Neural cell (in vitro differentiated cells): ENCODE measurements around the gene MYORG. TPM values are rescaled to one million over a fixed set of nuclear protein-coding genes. Genes with fewer than 3 reads are reported as not detected.

Experiments
- H2AFZ ChIP-seq: fragments of 200-600, 300-800 bp; sonication (generic), shearing (Covaris generic); 2 replicates; pipeline ENCODE4 v1.6.0; 2014; ENCODE audit warnings: low read depth, mild to moderate bottlenecking, antibody characterized with exemption, low read length, moderate library complexity
- H3F3A ChIP-seq: fragments of 200-600 bp; shearing (Covaris generic); 2 replicates; pipeline ENCODE4 v1.6.1; 2016; ENCODE audit warnings: mild to moderate bottlenecking, moderate library complexity, mixed read lengths, antibody characterized with exemption, low read length; ENCODE audit not compliant: insufficient read depth, poor library complexity, severe bottlenecking
- H3K27ac ChIP-seq: fragments of 200-600, 300-800 bp; sonication (generic), shearing (Covaris generic); 2 replicates; pipeline ENCODE4 v1.5.1; 2014; ENCODE audit warnings: mild to moderate bottlenecking, low read length, moderate library complexity
- H3K27me3 ChIP-seq: fragments of 300-800, 200-600 bp; sonication (generic), shearing (Covaris generic); 2 replicates; pipeline ENCODE4 v1.6.0; 2014; ENCODE audit warnings: mild to moderate bottlenecking, low read depth, low read length, moderate library complexity; ENCODE audit not compliant: insufficient read depth
- H3K36me3 ChIP-seq: fragments of 300-800, 200-600 bp; sonication (generic), shearing (Covaris generic); 2 replicates; pipeline ENCODE4 v1.5.1; 2014; ENCODE audit warnings: mild to moderate bottlenecking, antibody characterized with exemption, low read length, moderate library complexity; ENCODE audit not compliant: insufficient read depth
- H3K4me2 ChIP-seq: fragments of 300-800, 200-600 bp; sonication (generic), shearing (Covaris generic); 2 replicates; pipeline ENCODE4 v1.6.0; 2014; ENCODE audit warnings: mild to moderate bottlenecking, low read length
- H3K4me3 ChIP-seq: fragments of 300-800, 200-600 bp; sonication (generic), shearing (Covaris generic); 2 replicates; pipeline ENCODE4 v1.5.1; 2014; ENCODE audit warnings: mild to moderate bottlenecking, low read length, moderate library complexity
- H3K79me2 ChIP-seq: fragments of 200-600 bp; shearing (Covaris generic); replicated peaks from 2 replicates; pipeline ENCODE4 v1.6.0; 2014; ENCODE audit warnings: mild to moderate bottlenecking, low read length, moderate library complexity; ENCODE audit not compliant: insufficient read depth
- H3K9ac ChIP-seq: fragments of 300-800, 200-600 bp; sonication (generic), shearing (Covaris generic); 2 replicates; pipeline ENCODE4 v1.6.1; 2016; ENCODE audit warnings: mild to moderate bottlenecking, low read length, mixed read lengths
- H3K9me2 ChIP-seq: fragments of 200-600 bp; shearing (Covaris generic); 2 replicates; pipeline ENCODE4 v1.6.1; 2016; ENCODE audit warnings: mild to moderate bottlenecking, low read length, mixed read lengths; ENCODE audit not compliant: insufficient read depth
- H3K9me3 ChIP-seq: fragments of 200-600, 300-800 bp; sonication (generic), shearing (Covaris generic); 2 replicates; pipeline ENCODE4 v1.6.1; 2016; ENCODE audit warnings: mild to moderate bottlenecking, mixed run types, low read length, moderate library complexity, mixed read lengths
- H4K20me1 ChIP-seq: fragments of 200-600 bp; shearing (Covaris generic); 2 replicates; pipeline ENCODE4 v1.6.1; 2016; ENCODE audit warnings: mild to moderate bottlenecking, mixed run types; ENCODE audit not compliant: insufficient read depth
- EP300 ChIP-seq: fragments of 450-650 bp; conservative IDR thresholded peaks from 2 replicates; pipeline ENCODE4 v1.6.1; 2014; ENCODE audit warnings: antibody characterized with exemption, mild to moderate bottlenecking, moderate library complexity; ENCODE audit not compliant: poor library complexity, severe bottlenecking
- EZH2 ChIP-seq: fragments of 200-600, 300-800 bp; shearing (Covaris generic), sonication (generic); IDR thresholded peaks from 2 replicates; pipeline ENCODE4 v1.6.1; 2014; ENCODE audit warnings: antibody characterized with exemption, low read length, borderline replicate concordance, mild to moderate bottlenecking; ENCODE audit not compliant: insufficient read depth, poor library complexity, severe bottlenecking
- MXI1 ChIP-seq: fragments of 450-650 bp; conservative IDR thresholded peaks from 2 replicates; pipeline ENCODE4 v1.6.1; 2014; ENCODE audit warnings: antibody characterized with exemption, mild to moderate bottlenecking; ENCODE audit not compliant: poor library complexity, severe bottlenecking
- POLR2AphosphoS5 ChIP-seq: IDR thresholded peaks from 2 replicates; pipeline ENCODE4 v1.6.1; 2012
- RAD21 ChIP-seq: fragments of 450-650 bp; conservative IDR thresholded peaks from 2 replicates; pipeline ENCODE4 v1.6.1; 2014; ENCODE audit warnings: antibody characterized with exemption, mild to moderate bottlenecking, moderate library complexity
- SMC3 ChIP-seq: fragments of 450-650 bp; conservative IDR thresholded peaks from 2 replicates; pipeline ENCODE4 v1.6.1; 2014; ENCODE audit warnings: antibody characterized with exemption, mild to moderate bottlenecking, moderate library complexity; ENCODE audit not compliant: poor library complexity
- TAF1 ChIP-seq: IDR thresholded peaks from 2 replicates; pipeline ENCODE4 v1.6.1; 2012; ENCODE audit warnings: low read depth
- polyA plus RNA-seq: library from polyadenylated mRNA; depleted of rRNA; stranded (reverse); fragments of >200 nt; gene quantifications from 2 replicates; pipeline ENCODE4 v1.2.3, GENCODE V29; 2014
- TF ChIP-seq, protein P1 (sequence below): IDR thresholded peaks from 2 replicates; pipeline ENCODE4 v1.6.1; 2012; ENCODE audit warnings: borderline replicate concordance

Gene MYORG
- polyA plus RNA-seq, 1 donor from 2014 or later = 0.58 TPM

DNA sequence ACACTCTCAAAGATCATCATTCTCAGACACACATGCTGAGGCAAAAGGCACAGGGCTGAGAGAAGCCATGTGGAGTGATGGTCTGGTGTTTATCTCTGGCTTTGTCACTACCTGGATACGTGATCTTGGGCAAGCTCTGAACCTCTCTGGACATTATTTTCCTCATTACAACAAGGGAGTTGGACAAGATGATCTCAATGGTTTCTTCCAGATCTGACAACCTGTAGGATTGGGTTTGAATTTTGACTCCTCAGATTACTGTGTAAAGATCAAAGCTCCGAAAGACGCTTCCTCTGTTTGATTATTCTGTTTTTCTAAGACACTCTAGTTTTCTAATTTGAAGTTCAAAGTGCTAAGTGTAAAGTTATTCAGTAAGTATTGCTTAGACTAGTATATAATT is 27.4 kb downstream of the MYORG start:
- Histone ChIP-seq H3K4me3 (no peak overlapping the region), H3K9ac (no peak overlapping the region), H3K4me2 (no peak overlapping the region), H3K79me2 (no peaks in the 10 kb centered on the region), H3K27ac (no peak overlapping the region), H3F3A (no peaks in the 10 kb centered on the region), H3K36me3 (no peaks in the 10 kb centered on the region), H3K9me2 (no peaks in the 10 kb centered on the region), H3K9me3 (no peaks in the 10 kb centered on the region), H4K20me1 (no peaks in the 10 kb centered on the region), H3K27me3 (no peaks in the 10 kb centered on the region), H2AFZ (no peak overlapping the region)
- no peak for TF ChIP-seq RAD21

DNA sequence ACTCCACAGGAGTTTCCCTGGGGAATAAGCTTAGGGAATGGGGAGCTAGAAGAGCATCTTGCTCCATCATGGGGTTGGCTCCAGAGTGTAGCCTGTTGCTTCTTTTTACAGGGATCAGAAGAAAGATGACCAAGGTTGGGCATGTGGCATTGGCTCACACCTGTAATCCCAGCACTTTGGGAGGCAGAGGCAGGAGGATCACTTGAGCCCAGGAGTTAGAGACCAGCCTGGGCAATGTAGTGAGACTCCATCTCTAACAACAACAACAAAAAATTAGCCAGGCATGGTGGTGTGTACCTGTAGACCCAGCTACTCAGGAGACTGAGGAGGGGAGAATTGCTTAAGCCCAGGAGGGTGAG is 28.9 kb downstream of the MYORG start:
- TF ChIP-seq EZH2 = no peak
- no peaks in the 10 kb centered on the region for H3K27me3 ChIP-seq
- no peak overlapping the region for H3K9ac ChIP-seq
- no peaks in the 10 kb centered on the region for H3K9me2 ChIP-seq
- no peak overlapping the region for H3K4me3 ChIP-seq
- no peak overlapping the region for H3K27ac ChIP-seq
- no peaks in the 10 kb centered on the region for H3K9me3 ChIP-seq
- no peaks in the 10 kb centered on the region for H3F3A ChIP-seq
- no peak overlapping the region for H2AFZ ChIP-seq
- no peaks in the 10 kb centered on the region for H3K79me2 ChIP-seq
- no peaks in the 10 kb centered on the region for H3K36me3 ChIP-seq
- no peak overlapping the region for H3K4me2 ChIP-seq
- no peaks in the 10 kb centered on the region for H4K20me1 ChIP-seq

DNA sequence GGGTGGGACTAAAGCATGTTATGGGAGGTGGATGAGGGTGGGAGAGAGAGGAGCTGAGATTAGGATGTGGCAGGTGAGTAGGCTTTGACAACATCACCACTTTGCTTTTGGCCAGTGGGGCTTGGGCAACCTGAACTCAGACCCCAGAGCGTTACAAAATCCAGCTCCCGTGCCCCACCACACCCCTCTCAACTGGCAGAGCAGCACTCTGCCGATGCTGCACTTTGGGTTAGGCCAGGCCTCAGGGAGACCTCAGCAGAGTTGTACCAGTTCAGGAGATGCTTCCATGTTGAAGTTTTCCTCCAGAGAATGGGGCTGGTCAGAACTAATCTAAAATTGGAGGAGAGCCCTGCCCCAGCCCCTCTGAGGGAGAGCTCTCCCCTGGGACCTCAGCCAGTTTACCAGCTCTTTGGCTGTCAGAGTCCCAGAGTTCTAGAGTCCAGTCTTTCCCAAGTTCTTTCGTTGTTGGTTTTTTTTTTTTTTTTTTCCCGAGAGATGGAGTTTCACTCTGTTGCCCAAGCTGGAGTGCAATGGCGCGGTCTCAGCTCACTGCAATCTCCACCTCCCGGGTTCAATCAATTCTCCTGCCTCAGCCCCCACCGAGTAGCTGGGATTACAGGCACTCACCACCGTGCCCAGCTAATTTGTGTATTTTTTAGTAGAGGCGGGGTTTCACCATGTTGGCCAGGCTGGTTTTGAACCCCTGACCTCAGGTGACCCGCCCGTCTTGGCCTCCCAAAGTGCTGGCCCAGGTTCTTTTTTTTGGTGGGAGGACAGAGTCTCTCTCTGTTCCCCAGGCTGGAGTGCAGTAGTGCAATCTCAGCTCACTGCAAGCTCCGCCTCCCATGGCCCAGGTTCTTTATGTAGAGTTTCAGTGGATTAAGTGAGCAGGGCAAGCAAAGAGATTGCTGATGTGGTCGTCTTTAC is 29.6 kb downstream of the MYORG start:
- Histone ChIP-seq H3F3A (no peaks in the 10 kb centered on the region), H3K36me3 (no peaks in the 10 kb centered on the region), H3K4me2 (no peak overlapping the region), H3K79me2 (no peaks in the 10 kb centered on the region), H3K27me3 (no peaks in the 10 kb centered on the region), H3K9me2 (no peaks in the 10 kb centered on the region), H3K9me3 (no peaks in the 10 kb centered on the region), H4K20me1 (no peaks in the 10 kb centered on the region), H2AFZ (no peak overlapping the region), H3K9ac (no peak overlapping the region), H3K27ac (no peak overlapping the region), H3K4me3 (no peak overlapping the region)
- TF ChIP-seq RAD21 (no peak), MXI1 (no peak), EZH2 (no peak), POLR2AphosphoS5 (no peak), SMC3 (no peak), TAF1 (no peak), EP300 (no peak)
- TF ChIP-seq, protein P1, sequence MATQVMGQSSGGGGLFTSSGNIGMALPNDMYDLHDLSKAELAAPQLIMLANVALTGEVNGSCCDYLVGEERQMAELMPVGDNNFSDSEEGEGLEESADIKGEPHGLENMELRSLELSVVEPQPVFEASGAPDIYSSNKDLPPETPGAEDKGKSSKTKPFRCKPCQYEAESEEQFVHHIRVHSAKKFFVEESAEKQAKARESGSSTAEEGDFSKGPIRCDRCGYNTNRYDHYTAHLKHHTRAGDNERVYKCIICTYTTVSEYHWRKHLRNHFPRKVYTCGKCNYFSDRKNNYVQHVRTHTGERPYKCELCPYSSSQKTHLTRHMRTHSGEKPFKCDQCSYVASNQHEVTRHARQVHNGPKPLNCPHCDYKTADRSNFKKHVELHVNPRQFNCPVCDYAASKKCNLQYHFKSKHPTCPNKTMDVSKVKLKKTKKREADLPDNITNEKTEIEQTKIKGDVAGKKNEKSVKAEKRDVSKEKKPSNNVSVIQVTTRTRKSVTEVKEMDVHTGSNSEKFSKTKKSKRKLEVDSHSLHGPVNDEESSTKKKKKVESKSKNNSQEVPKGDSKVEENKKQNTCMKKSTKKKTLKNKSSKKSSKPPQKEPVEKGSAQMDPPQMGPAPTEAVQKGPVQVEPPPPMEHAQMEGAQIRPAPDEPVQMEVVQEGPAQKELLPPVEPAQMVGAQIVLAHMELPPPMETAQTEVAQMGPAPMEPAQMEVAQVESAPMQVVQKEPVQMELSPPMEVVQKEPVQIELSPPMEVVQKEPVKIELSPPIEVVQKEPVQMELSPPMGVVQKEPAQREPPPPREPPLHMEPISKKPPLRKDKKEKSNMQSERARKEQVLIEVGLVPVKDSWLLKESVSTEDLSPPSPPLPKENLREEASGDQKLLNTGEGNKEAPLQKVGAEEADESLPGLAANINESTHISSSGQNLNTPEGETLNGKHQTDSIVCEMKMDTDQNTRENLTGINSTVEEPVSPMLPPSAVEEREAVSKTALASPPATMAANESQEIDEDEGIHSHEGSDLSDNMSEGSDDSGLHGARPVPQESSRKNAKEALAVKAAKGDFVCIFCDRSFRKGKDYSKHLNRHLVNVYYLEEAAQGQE = no peak
